ENCODE results near the gene TBC1D9.
A peak's percentile ranks its signal among the peaks of the same experiment; 100 is the strongest.

DNA sequence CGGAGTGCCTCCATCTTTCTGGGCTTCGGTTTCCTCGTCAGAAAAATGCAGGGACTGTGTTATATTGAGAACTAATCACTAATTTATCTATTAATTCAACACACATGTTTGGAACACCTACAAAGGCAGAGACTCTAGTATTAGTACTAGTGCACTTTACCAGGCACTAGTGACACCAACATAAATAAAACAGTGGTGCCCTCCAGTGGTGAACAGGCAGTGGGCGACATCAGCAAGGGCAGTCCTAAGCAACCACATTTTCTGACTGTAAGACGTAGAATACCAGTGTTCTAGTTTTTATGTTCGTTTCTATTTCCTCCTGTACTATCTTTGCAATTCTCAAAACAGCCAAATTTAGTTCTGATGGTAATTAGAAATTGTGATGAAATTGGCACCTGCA lies 118.3 kb downstream of the TBC1D9 start:
- TF ChIP-seq POLR2A (IDR thresholded peaks at IDR 0.05): no peak
- TF ChIP-seq, protein P1, sequence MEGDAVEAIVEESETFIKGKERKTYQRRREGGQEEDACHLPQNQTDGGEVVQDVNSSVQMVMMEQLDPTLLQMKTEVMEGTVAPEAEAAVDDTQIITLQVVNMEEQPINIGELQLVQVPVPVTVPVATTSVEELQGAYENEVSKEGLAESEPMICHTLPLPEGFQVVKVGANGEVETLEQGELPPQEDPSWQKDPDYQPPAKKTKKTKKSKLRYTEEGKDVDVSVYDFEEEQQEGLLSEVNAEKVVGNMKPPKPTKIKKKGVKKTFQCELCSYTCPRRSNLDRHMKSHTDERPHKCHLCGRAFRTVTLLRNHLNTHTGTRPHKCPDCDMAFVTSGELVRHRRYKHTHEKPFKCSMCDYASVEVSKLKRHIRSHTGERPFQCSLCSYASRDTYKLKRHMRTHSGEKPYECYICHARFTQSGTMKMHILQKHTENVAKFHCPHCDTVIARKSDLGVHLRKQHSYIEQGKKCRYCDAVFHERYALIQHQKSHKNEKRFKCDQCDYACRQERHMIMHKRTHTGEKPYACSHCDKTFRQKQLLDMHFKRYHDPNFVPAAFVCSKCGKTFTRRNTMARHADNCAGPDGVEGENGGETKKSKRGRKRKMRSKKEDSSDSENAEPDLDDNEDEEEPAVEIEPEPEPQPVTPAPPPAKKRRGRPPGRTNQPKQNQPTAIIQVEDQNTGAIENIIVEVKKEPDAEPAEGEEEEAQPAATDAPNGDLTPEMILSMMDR (IDR thresholded peaks at IDR 0.05): peak; percentile 37 to 63 (median 44)

Measured in right lobe of liver (tissue), 4 donors.